Stimulated activated CD8-positive, alpha-beta memory T cell treated with anti-CD3 and anti-CD28 coated beads, Interleukin-4, amount 100 ng/mL, for 48 hours (primary cell): ENCODE data around the gene SPRYD3.
"Not testable (repeated sequence)": the region's sequence is repeated elsewhere in the genome, so short reads cannot be mapped to it uniquely, and the experiment has no call there.

Source experiments
- DNase-seq: peaks from one replicate; pipeline ENCODE4 v3.0.0-alpha.2; 2020

SPRYD3 gene

GRCh38 chr12:53101931-53102781, 23.0 kb upstream of the SPRYD3 start:
- no peak for DNase-seq

- DNase-seq, result no peak
Observed at GRCh38 chr12:53101266-53101665, 22.1 kb upstream of the SPRYD3 start.

- no peak for DNase-seq
Observed at GRCh38 chr12:53100466-53101151, 21.4 kb upstream of the SPRYD3 start.

GRCh38 chr12:53099071-53099882, 20.1 kb upstream of the SPRYD3 start:
- DNase-seq, result peak; percentile 98

GRCh38 chr12:53098354-53098981, 19.3 kb upstream of the SPRYD3 start:
- peak; percentile 72 for DNase-seq

- DNase-seq, result peak; percentile 80
Observed at GRCh38 chr12:53097564-53098353, 18.6 kb upstream of the SPRYD3 start, which contains the start of gene IGFBP6. TSS of gene IGFBP6 (plus strand) at chr12:53097667. CDS start at chr12:53097718, 51 bp downstream.

- no peak for DNase-seq
Observed at GRCh38 chr12:53097207-53097563, 18.0 kb upstream of the SPRYD3 start.

GRCh38 chr12:53096759-53097158, 17.6 kb upstream of the SPRYD3 start:
- DNase-seq, result no peak

GRCh38 chr12:53096089-53096741, 17.0 kb upstream of the SPRYD3 start:
- no peak for DNase-seq

- DNase-seq, result not testable (repeated sequence)
Observed at GRCh38 chr12:53095596-53095895, 16.4 kb upstream of the SPRYD3 start.

- not testable (repeated sequence) for DNase-seq
Observed at GRCh38 chr12:53094796-53095595, 15.8 kb upstream of the SPRYD3 start.

- DNase-seq, result no peak
Observed at GRCh38 chr12:53094394-53094787, 15.2 kb upstream of the SPRYD3 start.

GRCh38 chr12:53093777-53094393, 14.7 kb upstream of the SPRYD3 start:
- DNase-seq, result no peak

GRCh38 chr12:53091756-53092155, 12.6 kb upstream of the SPRYD3 start:
- DNase-seq, result no peak

- DNase-seq, result no peak
Observed at GRCh38 chr12:53090554-53090953, 11.4 kb upstream of the SPRYD3 start.

- DNase-seq, result no peak
Observed at GRCh38 chr12:53090105-53090504, 10.9 kb upstream of the SPRYD3 start.

- DNase-seq, result no peak
Observed at GRCh38 chr12:53086361-53086760, 7.2 kb upstream of the SPRYD3 start.

- no peak for DNase-seq
Observed at GRCh38 chr12:53082637-53083175, 3.5 kb upstream of the SPRYD3 start.

- DNase-seq, result no peak
Observed at GRCh38 chr12:53078425-53079225, 565 bp downstream of the SPRYD3 start.
